ENCODE data around the gene KERA.
"Not testable (repeated sequence)": the region's sequence is repeated elsewhere in the genome, so short reads cannot be mapped to it uniquely, and the experiment has no call there.

KERA gene, protein sequence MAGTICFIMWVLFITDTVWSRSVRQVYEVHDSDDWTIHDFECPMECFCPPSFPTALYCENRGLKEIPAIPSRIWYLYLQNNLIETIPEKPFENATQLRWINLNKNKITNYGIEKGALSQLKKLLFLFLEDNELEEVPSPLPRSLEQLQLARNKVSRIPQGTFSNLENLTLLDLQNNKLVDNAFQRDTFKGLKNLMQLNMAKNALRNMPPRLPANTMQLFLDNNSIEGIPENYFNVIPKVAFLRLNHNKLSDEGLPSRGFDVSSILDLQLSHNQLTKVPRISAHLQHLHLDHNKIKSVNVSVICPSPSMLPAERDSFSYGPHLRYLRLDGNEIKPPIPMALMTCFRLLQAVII

DNA sequence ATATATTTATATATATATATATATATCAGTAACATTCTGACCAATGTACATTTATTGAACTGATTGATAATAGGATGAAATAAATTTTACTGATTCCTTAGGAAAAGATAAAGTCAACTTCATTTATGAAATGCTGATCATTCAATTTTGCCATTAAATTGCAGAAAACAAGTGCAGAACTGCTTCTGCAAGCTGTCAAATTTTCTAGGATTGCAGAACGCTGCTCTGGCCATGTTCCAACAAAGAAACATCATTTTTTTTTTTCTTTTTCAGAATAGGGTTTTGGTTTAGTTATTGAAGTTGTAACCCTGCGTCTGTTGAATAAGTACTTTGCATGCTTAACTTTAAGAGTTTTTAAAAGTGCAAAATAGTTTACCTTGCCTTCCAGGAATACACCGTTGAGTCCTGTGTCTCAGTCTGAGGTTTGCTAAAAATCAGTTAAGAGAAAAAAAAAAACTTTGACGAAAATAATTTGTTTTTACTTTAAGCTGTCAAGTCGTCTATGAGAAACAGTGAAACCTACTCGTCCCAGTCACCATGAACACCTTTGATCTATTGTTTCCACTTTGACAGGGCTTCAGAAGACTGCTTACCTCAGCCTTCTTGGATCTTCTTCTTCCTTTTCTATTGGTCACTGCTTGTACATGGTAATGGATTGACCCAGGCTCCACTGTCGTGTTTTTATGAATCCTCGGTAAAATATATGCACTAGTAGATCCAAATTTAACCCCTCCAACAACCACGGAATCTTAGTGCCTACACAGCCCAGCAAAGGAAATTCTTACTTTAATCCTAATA lies at the start of gene KERA:
Gene KERA (minus strand): TSS at position 657 of the 798 bp plus-strand sequence. CDS start 1,743 bp downstream, outside the sequence.
- DNase-seq = no peak

- DNase-seq = no peak
Observed at GRCh38 chr12:91106283-91106682, 48.5 kb upstream of the KERA start.

DNA sequence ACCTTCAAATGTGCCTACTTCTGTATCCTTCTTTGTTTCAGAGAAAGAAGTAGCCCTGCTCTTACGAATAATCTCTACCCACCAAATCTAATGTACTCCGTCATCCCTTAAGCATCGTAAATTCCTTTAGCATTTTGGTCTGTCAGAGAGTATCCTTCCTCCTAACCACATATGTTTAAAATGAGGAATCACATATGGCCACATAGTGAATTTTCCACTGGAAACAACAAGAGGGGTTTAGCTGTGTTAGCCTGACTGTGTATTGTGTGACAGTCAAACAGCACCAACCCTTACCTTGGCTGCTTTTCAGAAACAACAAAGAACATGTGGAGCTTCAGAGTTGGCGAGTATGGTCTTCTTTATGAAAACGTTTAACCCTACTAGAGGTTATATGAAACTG lies 48.0 kb upstream of the KERA start:
- no peak for DNase-seq

- no peak for DNase-seq
Observed at GRCh38 chr12:91104812-91105466, 47.1 kb upstream of the KERA start.

- no peak for DNase-seq
Observed at GRCh38 chr12:91103624-91104023, 45.8 kb upstream of the KERA start.

DNA sequence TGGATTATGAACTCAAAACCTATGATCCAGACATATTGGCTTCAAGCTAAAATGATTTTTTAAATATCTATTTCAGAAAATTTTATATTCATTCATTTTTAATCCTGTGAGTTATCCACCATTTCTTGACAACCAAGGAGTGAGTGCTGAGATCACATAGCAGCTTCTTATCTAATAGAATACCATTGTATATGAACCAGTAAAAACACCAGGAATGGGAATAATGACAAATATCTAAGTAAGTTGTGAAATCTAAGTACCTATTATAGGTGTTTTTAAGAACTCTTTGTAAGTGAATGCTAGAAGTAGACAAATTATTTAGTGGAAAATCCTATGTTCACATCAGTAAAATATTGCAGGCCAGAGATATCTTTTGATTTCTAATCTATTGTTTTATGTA lies 45.3 kb upstream of the KERA start:
- DNase-seq = no peak

GRCh38 chr12:91100906-91101305 lies 43.1 kb upstream of the KERA start:
- no peak for DNase-seq

DNA sequence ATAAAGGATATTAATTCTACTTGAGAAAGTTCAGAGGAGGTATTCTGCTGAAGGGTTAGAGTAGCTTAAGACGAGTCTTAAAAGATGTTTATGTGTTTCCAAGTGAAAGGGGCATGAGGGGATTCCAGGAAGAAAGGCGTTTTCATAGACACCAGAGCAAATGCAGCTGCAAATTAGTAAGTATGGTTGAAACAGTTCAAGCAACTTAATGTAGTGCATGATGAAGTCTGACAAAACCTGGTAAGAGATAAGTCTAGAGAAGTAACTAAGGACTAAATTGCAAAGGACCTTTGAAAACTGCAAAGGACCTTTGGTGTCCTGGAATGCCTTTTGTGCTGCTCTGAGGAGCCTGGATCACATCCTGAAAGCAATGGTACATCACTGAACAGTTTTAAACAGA lies 42.0 kb upstream of the KERA start:
- no peak for DNase-seq

GRCh38 chr12:91099341-91099740 lies 41.5 kb upstream of the KERA start:
- DNase-seq = no peak

- no peak for DNase-seq
Observed at GRCh38 chr12:91098941-91099340, 41.1 kb upstream of the KERA start.

DNA sequence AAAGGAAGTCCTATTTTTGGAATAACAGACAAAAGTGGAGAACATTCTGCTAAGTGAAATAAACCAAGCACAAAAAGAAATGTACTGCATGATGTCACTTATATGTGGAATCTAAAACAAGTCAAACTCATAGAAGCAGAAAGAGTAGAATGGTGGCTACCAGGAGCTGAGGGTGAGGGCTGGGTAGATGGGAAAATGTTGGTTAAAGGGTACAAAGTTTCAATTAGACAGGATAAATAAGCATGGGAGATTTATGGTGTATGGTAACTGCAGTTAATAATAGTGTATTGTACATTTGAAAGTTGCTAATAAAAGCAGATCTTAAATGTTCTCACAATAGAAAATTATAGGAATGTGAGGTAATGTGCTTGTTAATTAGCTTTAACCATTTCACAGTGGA lies 40.6 kb upstream of the KERA start:
- no peak for DNase-seq

- no peak for DNase-seq
Observed at GRCh38 chr12:91094957-91095356, 37.1 kb upstream of the KERA start.

DNA sequence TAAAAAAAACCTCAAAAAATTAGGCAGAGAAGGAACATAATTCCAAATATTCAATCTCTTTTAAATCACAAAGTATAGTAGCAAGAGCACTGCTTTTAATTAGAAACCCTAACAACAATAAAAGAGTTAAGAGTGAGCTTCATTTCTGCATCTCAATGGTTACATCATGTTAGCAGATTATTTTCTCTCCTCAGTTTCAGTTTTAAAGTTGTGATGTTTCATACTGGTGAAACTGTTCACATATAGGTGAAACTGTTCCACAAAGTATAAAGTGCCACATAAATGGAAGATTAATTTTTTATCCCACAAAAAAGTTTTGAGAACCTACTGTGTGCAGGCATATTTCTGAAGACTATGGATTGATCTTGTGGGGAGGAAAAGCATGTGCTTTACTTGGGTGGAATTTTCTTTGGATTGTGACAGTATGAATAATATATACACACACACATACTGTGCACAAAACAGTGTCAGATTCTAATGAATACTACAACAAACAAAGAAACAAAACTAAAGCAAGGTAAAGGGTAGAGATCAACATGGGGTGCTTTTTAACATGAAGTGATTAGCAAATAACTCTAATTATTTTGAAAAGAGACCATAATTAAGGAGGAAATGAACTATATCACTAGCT lies 36.3 kb upstream of the KERA start:
- DNase-seq = no peak

- no peak for DNase-seq
Observed at GRCh38 chr12:91093341-91093740, 35.5 kb upstream of the KERA start.

DNA sequence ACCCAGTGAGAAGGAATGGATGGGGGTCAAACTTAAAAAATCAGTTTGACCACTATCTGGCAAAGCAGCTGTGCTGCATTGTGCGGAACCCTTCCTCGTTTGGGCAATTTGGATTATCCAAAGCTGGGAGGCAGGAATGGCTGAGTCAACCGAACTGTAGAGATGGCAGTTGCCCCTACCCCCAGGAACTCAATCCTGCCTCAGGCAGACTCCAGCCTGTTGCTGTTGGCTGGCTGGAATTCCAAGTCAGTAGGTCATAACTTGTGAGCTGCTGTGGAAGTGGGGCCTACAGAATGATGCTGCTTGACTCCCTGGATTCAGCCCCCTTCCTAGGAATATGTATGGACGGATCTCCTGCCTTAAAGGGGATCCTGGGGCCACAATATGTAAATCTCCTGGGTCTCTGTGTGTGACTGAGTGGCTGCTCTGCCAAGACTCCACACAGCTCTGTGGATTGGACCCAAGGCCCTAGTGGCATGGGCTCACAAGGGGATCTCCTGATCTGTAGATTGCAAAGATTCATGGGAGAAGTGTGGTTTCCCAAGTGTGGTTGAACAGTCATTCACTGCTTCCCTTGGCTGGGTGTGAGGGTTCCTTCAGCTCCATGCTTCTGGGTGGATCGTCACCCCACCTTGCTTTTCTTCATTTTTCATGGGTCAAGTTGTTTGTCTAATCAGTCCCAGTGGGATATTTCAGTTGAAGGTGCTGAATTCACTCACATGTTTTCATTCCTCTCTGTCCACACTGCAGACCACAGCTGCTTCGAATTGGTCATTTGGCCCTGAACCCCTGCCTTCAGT lies 34.3 kb upstream of the KERA start:
- no peak for DNase-seq

GRCh38 chr12:91089953-91090352 lies 32.1 kb upstream of the KERA start:
- DNase-seq = not testable (repeated sequence)

DNA sequence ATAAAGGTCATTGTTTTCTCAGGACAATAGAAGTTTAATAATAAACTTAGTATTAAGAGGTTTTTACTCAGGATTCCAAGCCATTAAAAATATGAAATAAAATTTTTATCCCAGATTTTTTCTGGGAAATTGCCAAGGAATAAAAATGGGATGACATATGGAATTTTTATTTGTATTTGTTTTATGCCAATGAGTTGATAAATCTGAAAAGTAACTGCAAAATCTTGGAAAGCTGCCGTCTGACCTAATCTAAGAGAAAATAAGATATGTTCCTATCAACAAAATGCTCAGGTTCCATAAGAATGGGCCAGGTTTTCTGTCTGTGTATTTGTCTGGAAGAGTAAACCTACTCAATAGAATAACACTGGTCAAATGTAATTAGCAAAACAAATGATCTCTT lies 22.2 kb upstream of the KERA start:
- DNase-seq = no peak

GRCh38 chr12:91078501-91078900 lies 20.7 kb upstream of the KERA start:
- no peak for DNase-seq

- DNase-seq = no peak
Observed at GRCh38 chr12:91077228-91077954, 19.6 kb upstream of the KERA start.

DNA sequence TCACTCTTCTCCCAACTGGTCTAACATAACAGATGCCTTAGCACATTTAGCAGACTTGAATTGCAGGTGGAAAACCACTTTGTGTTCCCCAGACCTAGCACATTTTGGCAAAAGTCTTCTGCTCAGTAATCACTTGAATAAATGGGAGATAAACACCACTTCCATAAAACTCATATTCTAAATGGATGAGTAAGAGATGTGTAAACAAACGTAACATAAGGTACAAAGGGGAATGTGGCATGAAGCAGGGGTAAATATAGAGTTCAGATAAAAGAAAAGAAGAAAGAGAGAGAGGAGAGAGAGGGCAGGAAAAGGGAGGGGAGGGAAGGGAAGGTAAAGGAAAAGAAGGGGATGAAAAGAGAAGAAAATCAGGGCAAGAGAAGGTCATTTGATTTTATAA lies 17.0 kb upstream of the KERA start:
- no peak for DNase-seq

DNA sequence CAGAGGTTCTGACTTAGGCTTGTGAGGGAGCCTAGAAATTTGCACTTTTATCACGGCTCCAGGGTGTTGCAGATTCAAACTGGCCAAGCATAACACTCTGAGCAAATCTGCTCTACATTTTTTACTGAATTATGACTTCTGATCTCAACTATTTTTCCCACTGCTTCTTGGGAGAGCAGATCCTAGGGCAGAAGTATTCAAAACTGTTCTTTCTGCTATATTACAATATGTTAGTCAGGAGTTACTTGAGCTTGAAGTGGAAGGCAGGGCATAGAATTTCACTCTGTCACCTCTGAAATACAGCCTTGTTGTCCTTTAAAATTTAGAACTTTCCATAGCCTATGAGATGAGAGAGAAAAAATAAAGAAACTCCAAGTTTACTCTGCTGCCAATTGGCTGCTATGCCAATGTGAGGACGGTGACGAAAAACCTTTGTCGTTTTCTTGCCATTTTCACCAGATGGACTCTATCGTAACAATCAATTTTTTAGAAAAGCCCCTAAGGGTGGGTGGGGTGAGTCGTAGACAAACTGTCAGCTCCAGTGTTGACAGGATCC lies 16.4 kb upstream of the KERA start:
- no peak for DNase-seq
